OCI-M1 (cell line): ENCODE results near the gene CFAP77.

Source experiments
- DNase-seq: peaks from one replicate; lab custom pipeline; 2025; lab: John Stamatoyannopoulos, UW

The CFAP77 gene

GRCh38 chr9:132451276-132451675, 41.3 kb downstream of the CFAP77 start:
- DNase-seq = no peak

- no peak for DNase-seq
Observed at GRCh38 chr9:132456241-132456640, 46.2 kb downstream of the CFAP77 start.

GRCh38 chr9:132457504-132458236, 47.7 kb downstream of the CFAP77 start:
- no peak for DNase-seq

GRCh38 chr9:132458432-132458831, 48.4 kb downstream of the CFAP77 start:
- no peak for DNase-seq

- no peak for DNase-seq
Observed at GRCh38 chr9:132459661-132460060, 49.6 kb downstream of the CFAP77 start.

- no peak for DNase-seq
Observed at GRCh38 chr9:132460240-132460639, 50.2 kb downstream of the CFAP77 start.

GRCh38 chr9:132461281-132461896, 51.4 kb downstream of the CFAP77 start:
- DNase-seq = no peak

GRCh38 chr9:132461971-132462370, 52.0 kb downstream of the CFAP77 start:
- no peak for DNase-seq

- no peak for DNase-seq
Observed at GRCh38 chr9:132464547-132464946, 54.5 kb downstream of the CFAP77 start.

- DNase-seq = no peak
Observed at GRCh38 chr9:132465131-132465635, 55.2 kb downstream of the CFAP77 start.

GRCh38 chr9:132472199-132472598, 62.2 kb downstream of the CFAP77 start:
- DNase-seq = no peak

GRCh38 chr9:132472599-132472998, 62.6 kb downstream of the CFAP77 start:
- DNase-seq = no peak

- DNase-seq = no peak
Observed at GRCh38 chr9:132474253-132474652, 64.2 kb downstream of the CFAP77 start.

- DNase-seq = no peak
Observed at GRCh38 chr9:132478353-132479050, 68.5 kb downstream of the CFAP77 start.

GRCh38 chr9:132479733-132480132, 69.7 kb downstream of the CFAP77 start:
- no peak for DNase-seq

- DNase-seq = no peak
Observed at GRCh38 chr9:132481053-132481849, 71.2 kb downstream of the CFAP77 start.

GRCh38 chr9:132482196-132482813, 72.3 kb downstream of the CFAP77 start:
- no peak for DNase-seq

GRCh38 chr9:132485393-132485792, 75.4 kb downstream of the CFAP77 start:
- no peak for DNase-seq

- DNase-seq = no peak
Observed at GRCh38 chr9:132486706-132487350, 76.8 kb downstream of the CFAP77 start.

GRCh38 chr9:132487351-132487791, 77.4 kb downstream of the CFAP77 start:
- no peak for DNase-seq

- no peak for DNase-seq
Observed at GRCh38 chr9:132487980-132488535, 78.0 kb downstream of the CFAP77 start.
